Upper lobe of left lung (tissue), 4 donors: ENCODE results near the gene GAREM2.

Experiments
- POLR2A ChIP-seq, 4 donors: fragments of 450-650 bp; IDR thresholded peaks; one replicate each; pipeline ENCODE4 v1.5.1; 2016 to 2017; ENCODE audit warnings: antibody characterized with exemption in 4 of 4, mild to moderate bottlenecking in 2 of 4
- TF ChIP-seq, protein P1 (sequence below), 6 experiments: fragments of 450-650 bp in 4 of 6; fragments of 200-600 bp in 2 of 6; sonication (generic) in 2 of 6; IDR thresholded peaks; one replicate each; pipeline ENCODE4 v1.5.1; 2016 to 2019; ENCODE audit warnings: antibody characterized with exemption in 6 of 6

DNA sequence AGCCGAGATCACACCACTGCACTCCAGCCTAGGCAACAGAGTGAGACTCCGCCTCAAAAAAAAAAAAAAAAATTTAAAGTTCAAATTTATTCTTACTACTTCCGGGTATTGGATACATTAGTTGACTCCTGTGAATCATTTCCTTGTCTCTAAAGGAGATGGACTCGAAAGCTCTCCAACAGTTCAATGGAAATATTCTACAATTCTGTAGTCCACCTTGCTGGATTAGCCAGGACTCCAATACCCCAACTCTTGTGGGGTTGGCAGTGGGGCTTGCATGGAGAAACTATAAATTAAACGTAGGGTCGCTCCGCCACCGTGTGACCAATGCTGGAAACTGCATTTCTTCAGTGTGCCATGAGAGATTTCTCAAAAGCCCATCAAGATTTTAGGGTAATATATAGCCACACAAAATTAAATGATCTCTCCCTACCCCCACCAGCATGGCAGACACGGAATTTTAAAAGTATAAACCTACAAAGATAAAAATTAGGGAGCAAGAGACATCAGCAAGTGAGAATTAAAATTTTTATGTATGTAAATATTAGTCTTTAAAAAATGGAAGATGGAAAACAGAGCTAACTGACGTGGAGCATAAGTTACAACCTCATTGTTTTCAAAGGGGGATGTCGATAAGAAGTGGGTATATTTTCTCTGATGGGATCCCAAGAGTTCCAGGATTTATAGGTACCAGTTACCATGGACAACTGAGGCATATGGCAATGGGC is 27.8 kb upstream of the GAREM2 start:
- TF ChIP-seq, protein P1, sequence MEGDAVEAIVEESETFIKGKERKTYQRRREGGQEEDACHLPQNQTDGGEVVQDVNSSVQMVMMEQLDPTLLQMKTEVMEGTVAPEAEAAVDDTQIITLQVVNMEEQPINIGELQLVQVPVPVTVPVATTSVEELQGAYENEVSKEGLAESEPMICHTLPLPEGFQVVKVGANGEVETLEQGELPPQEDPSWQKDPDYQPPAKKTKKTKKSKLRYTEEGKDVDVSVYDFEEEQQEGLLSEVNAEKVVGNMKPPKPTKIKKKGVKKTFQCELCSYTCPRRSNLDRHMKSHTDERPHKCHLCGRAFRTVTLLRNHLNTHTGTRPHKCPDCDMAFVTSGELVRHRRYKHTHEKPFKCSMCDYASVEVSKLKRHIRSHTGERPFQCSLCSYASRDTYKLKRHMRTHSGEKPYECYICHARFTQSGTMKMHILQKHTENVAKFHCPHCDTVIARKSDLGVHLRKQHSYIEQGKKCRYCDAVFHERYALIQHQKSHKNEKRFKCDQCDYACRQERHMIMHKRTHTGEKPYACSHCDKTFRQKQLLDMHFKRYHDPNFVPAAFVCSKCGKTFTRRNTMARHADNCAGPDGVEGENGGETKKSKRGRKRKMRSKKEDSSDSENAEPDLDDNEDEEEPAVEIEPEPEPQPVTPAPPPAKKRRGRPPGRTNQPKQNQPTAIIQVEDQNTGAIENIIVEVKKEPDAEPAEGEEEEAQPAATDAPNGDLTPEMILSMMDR (IDR thresholded peaks at IDR 0.05), result peak; percentile 53 to 80 (median 70)
- no peak for TF ChIP-seq POLR2A (IDR thresholded peaks at IDR 0.05)
